ENCODE results near the gene ARHGAP12.

Gene ARHGAP12

DNA sequence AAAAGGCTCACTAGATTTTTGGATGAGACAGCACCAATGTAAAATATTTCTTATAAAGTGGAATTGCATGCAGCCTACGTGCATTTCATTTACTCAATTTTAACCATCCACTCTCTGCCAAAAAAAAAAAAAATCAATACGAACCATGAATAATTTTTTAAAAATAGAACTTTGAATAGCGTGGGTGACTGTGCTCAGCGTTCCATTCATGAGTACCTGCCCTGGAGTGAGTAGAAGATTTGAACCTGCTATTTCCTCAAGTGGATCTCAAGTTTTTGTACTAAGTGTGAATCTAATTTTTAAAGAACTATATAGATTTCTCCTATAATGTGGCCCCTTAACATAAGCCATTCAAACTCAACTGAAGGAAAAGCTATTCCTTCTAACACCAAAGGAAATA is 105.3 kb downstream of the ARHGAP12 start:
- DNase-seq (ENCODE audit: low read depth in 2 of 3, low spot score in 2 of 3) = no peak

DNA sequence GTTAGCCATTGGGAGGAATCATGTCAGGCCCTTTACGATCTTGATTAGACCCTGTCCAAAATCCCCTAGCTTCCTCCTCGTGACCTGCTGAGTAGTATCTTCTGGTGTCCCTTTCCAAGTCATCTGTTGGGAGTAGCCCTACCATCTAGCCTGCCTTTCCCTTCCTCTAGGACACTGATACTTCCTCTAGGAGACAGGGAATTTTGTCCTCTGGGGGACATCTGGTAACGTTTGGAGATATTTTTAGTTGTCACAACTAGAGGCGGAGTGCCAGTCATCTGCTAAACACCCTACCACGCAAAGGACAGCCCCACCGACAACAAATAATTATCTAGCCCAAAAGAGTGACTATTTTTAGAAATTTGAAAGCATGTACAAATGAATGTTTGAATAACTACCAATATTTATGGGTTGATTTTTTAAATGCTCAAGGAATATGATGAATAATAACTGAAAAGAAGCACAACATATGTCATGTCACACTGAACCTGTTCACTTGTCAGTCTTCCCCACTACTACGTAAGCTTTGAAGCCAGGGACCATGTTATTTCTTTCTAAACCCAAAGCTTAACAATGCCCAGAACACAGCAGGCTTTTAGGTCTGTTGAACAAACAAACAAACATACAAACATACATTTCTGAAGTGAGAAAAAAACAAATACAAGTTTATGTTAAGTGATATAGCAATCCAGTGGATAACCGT is 105.9 kb downstream of the ARHGAP12 start:
- no peak for DNase-seq (ENCODE audit: low read depth in 2 of 3, low spot score in 2 of 3)

DNA sequence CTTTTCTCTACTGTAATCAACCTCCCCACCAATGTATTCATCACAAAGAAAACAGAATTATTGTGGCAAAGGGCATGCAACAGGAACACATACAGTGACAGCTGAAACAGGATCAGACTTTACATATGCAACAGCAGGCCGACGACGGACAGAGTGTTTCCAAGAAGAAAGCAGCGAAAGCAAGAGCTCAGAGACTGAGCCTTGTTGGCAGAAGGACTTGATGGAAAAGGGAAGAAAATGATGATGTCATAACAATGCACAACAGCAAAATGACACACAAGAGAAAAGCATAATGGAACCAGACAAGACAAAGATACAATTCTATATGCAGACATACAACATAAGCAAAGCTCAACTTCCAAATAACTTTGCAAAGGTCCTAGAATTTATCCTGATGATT is 106.5 kb downstream of the ARHGAP12 start:
- no peak for DNase-seq (ENCODE audit: low read depth in 2 of 3, low spot score in 2 of 3)

DNA sequence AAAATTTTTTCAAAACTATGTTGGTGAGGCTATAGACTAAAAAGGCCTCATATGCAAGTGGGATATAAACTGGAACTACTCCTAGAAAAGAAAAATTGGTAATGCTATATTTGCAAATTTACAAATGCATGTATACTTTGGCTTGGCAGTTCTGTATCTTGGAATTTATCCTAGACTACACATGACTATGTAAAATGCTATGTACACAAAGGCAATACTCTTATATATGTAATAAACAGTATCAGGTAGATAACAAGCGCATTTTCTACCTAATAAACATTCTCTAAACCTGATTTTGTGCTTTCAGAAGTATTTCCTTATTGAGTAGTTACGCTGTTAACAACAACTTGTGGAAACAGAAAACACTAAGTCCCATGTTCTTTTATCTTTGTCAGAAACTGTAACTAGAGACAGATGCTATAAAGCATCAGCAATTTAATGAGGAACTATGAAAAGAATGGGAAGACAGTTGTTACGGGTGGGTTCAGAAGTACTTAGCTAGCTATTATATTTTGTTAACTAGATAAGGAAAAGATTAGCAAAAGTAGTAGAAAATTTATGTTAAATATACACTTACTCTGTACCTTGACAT is 107.8 kb downstream of the ARHGAP12 start:
- no peak for DNase-seq (ENCODE audit: low read depth in 2 of 3, low spot score in 2 of 3)

DNA sequence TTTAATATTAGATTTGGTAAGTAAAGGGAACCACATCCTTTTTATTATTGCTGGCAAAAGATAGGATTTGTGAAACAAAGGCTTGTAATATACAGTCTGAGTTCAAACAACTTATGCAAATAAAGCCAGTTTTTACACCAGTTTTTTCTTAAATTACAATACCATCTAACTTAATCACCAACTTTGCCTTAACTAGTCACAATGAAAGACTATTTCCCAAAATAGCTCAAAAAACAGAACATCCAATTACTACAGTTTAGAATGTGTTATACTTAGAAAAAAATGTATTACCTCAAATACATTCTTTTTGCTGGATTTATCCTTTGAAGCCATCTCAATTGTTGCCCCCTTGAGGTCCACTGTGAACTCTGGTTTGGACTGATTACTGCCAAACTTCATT is 108.5 kb downstream of the ARHGAP12 start:
- no peak for DNase-seq (ENCODE audit: low read depth in 2 of 3, low spot score in 2 of 3)

DNA sequence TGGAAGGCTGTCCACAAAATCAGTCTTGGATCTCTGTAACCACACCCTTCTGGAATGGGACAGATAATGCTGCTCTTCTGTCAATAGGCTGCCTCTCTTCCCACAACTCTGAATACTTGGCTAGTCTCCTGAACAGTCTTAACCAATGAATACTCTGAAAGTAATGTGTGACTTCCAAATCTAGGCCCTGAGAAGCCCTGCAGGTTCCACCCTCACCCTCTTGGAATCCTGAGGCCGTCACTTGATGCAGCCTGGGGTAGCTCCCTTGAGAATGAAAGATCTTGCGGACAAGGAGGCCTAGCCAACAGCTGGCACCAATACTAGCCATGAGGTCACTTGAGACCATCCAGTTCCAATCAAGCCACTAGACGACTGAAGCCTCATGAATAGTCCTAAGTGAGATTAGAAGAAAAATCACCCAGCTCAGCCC is 109.2 kb downstream of the ARHGAP12 start:
- no peak for DNase-seq (ENCODE audit: low read depth in 2 of 3, low spot score in 2 of 3)

DNA sequence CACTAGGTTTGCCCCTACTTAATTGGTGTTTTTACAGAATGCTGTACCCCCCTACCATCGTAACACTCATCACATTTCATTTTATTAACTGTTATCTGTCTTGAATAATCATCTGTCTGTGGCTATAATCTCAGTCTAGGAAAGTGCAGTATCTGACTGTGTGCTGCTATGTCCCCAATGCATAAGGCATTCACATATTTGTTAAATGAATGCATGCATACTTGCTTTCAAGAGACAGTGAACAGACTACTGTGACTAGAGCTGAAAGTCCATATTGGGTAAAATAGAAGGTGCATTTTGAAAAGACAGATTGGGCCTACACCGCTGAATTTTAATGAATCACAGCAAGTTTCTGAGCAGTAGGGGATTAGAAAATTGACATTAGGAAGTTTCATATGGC is 112.3 kb downstream of the ARHGAP12 start:
- DNase-seq (ENCODE audit: low read depth in 2 of 3, low spot score in 2 of 3) = no peak

DNA sequence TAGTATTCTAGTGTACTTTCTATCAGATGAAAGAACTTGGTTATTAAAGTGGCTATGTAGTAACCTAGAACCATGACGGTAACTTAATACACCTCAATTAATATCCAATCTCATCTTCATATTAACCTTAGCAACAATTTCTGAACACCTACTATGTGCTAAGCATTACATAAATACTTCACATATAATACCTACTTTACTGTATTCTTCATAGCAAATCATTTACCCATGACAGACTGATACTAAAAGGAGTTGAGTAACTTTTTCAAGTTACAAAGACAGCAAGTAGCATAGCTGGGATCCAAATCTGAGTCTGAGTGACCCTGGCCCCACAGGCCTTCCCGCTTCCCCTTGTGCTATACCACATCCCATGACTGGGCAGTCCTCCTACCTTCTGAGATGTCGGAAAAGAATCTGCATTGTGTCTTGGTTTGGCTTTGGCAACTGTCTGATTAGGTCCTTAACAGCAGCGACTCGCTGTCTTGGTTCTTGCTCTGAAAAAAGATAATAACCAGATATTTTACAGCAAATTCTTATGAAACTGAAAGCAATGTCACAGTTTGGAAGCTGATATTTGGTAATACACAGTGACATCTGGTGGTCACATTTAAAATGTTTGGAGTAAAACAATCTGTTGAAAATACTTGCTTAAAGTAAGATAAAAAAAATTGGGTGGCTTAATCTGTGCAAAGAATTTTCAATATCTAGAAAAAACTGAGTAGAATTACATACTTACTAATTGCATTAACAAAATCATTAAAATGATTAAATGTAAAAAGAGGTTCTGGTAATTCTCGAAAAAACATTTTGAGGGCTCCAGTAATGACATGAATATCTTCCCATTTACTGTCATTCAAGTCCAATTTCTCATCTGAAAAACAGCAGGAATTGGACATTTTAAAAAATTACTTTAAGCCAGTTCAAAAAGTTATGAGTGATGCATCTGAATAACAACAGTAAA is 120.1 kb downstream of the ARHGAP12 start:
- no peak for DNase-seq (ENCODE audit: low read depth in 2 of 3, low spot score in 2 of 3)

DNA sequence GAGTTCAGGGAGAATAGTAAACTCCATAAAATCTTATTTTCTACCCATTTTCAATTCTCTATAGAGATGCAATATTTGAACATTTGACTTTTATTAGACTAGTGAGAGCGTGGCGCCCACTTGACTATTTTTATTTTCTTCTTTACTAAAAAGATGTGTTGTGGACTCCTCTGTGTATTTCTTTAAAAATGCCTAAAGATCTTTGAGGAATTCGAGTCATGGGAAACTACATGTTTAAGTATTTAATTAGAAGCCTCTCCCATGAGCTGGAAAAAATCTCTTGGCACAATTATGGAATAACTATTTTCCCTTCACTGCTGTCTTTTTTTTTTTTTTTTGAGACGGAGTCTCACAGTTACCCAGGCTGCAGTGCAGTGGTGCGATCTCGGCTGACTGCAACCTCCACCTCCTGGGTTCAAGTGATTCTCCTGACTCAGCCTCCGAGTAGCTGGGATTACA is 124.2 kb downstream of the ARHGAP12 start:
- no peak for DNase-seq (ENCODE audit: low read depth in 2 of 3, low spot score in 2 of 3)

DNA sequence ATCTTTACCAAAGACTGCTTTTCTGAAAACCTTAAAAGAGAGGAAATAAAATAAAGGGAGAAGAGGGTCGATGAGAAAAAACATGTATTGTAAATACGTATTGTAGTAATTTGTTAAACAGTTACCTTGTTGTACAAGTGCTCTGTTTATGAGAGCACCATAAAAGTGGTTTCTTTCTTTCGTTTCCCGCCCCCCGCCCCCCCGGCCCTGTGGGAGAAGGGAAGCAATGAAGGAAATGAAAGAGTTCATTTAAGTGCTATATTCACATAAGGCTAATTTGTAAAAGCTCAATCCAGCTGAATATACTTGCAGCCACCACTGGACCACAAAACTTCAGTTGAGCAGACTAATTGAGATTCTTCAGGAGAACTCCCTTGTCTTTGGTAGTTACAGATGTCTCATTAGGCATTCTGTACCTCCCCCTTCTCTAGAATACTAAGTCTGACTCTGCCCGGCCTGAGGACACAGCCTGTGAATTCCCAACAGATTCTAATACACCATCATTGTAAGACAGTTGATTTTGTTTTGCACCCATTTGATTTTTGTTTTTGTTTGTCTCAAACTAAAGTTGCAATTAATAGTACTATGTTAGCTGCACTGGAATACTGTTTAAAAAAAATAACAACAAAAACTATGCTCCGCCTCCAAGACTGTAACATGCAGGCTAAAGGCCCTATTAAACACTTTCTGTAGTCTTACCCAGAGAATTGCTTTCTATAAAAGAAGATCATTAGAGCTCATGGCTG is 124.9 kb downstream of the ARHGAP12 start:
- no peak for DNase-seq (ENCODE audit: low read depth in 2 of 3, low spot score in 2 of 3)

DNA sequence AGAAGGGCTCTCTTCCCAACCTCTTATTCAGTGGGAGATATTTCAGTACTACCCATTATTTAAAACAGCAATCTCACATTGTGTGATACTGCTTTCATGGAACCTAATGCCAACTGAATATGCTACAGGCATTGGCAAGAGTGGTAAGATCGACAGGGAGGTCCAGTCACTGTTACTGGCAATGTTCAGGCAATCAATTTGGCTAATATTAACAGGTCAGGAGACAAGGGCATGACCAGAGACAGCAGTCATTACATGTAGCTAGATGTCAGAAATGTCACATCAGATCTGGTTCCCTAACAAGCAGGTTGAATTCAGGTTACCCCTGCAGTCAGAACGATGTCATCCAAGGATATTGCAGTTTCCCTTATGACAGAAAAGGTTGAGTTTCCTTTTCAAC is 129.4 kb downstream of the ARHGAP12 start:
- no peak for DNase-seq (ENCODE audit: low read depth in 2 of 3, low spot score in 2 of 3)

DNA sequence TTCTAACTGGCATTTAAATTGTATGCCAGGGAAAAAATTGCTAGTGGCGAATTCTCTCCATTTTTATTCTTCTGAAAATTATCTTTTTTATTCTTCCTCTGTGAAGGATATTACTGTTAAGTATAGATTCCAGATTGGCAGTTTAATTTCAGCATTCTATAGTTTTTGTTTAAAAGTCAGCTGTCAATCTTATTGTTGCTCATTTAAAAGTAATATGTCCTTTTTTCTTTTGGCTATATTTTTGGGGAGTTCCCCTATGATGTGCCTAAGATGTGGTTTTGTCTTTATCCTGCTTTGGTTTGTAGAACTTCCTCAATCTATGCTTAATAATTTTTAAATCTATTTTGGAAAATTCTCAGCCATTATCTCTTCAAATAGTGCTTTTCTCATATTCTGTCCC is 135.9 kb downstream of the ARHGAP12 start:
- DNase-seq (ENCODE audit: low read depth in 2 of 3, low spot score in 2 of 3) = no peak

DNA sequence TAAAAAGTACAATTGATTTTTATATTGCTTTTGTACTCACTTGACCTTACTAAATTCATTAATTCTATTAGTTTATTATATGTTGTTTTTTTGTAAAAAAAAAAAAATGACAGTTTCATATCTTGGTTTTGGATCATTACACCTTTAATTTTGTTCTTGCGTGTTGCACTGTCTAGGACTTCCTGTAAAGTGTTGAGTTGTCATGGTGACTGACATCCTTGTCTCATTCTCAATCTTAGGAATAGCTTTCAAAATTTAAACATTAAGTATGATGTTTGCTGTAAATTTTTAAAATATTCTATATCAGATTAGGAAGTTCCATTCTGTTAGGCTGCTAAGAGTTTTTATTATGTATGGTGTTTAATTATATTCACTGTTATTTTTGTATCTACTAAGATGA is 139.1 kb downstream of the ARHGAP12 start:
- no peak for DNase-seq (ENCODE audit: low read depth in 2 of 3, low spot score in 2 of 3)

DNA sequence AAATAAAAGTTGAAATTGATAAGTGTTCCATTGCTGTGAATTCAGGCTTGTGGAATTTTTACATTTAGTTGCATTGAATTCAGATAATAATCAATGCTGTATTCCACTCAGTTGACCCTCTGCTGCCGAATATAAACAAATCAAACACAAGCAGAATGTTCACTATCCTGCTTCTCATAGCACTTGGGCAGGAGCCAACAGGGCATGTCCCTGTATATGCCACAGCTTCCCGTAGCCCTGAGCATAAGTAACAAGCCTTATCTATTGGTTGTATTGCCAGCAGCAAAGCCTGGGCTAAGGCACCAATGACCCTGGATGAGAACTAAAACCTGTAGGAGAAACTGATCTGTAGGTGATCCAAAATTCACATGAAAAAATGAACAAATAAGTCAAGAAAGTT is 145.9 kb downstream of the ARHGAP12 start:
- DNase-seq (ENCODE audit: low read depth in 2 of 3, low spot score in 2 of 3) = no peak

DNA sequence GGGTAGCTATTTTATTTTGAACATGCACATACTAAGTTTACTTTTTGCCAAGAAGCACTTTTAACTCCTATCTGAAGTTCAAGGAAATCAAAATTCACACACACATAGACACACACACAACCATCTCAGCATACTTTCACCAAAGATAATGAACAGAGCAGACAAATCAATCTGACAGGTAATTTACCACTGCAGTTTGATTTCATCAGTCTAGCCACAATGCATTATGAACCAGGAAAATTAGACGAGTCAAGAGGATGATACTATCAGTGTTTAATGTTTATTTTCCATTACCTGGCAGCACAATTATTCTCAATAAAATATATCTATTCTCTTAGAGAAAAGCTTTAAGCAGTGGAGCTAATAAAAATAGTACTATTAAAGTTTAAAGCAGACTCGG is 147.9 kb downstream of the ARHGAP12 start:
- no peak for DNase-seq (ENCODE audit: low read depth in 2 of 3, low spot score in 2 of 3)

DNA sequence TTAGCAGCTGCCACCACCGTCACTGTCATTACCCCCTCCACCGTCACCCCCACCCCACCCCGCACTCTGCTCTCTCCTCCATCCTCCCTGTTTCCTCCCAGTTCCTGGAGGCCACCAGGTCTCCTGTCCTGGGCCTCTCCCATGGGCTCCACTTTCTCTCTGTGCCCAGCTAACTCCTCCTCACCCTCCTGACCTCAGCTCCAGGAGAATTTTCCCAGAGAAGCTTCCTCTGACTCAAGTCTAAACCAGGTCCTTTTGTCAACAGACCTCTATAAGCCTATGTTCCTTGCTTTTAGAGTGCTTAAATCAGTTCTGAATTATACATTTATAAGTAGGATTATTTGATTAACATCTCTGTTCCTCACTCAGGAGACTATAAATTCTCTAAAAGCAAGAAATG is 150.0 kb downstream of the ARHGAP12 start:
- DNase-seq (ENCODE audit: low read depth in 2 of 3, low spot score in 2 of 3) = no peak

DNA sequence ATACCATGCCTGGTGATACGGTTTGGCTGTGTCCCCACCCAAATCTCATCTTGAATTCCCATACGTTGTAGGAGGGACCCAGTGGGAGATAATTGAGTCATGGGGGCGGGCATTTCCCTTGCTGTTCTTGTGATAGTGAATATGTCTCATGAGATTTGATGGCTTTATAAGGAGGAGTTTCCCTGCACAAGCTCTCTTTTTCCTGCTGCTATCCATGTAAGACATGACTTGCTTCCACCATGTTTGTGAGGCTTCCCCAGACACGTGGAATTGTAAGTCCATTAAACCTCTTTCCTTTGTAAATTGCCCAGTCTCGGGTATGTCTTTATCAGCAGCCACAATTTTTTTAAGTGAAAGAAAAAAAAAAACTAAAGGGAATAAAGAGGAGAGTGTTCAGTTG is 152.5 kb downstream of the ARHGAP12 start:
- no peak for DNase-seq (ENCODE audit: low read depth in 2 of 3, low spot score in 2 of 3)

DNA sequence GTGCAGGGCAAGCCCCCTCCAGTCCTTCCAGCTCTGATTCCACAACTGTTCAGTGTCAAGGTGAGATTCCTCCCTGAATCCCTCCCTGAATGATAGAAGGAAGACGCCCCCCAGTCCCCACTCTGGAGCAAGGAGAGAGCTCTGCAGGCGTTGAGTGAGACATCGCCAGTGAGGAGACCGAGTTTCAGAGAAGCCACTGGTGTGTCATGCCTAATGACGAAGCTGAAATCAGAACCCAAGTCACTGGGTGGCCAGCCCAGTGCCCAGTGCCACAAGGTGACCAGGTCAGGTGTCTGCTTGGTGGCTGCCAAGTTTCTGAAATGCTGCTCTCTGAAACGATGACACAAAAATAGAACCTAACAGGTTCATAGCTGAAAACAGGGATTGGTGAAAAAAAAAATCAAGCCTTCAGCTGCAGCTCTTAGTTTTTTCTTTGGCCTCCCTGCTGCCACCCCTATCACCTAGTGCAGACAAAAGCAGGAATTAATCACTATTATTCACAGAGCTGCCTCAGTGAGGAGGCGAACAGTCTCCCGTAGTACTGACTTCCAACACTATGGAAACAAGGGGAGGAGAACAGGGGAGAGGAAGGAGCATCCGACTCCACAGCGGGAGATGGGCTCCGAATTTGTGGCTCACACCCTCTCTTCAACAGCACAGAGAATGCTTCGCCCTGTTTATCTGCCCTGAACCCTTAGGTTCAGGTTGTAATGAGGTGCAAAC is 153.5 kb downstream of the ARHGAP12 start:
- DNase-seq (ENCODE audit: low read depth in 2 of 3, low spot score in 2 of 3) = no peak

DNA sequence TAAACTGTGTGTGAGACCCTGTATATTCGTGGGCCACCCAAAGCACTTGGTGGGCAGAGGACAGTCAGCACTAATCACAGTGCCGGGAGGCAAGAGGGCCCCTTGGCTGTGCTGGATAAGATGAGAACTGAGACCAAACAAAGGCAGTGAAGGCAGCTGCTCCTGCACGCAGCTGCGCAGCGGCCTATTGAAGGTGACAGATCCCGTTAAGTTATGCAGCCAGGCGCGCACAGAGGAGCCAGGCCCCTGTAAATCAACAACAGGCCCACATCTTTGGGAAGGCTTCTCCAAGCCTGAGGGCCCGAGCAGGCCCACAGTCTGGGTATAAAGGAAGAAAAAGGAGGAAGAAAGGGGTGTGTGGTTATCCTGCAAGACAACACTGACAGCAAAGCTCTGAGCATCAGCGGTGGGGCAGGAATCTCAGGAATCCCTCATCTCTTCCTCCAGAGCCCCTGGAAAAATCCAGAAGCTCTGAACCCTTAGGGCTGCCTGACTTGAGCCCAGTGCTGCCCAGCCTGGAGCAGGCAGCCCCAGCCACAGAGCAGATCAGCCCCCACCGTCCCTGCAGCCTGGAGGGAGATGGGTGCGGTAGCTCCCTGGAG is 154.2 kb downstream of the ARHGAP12 start:
- no peak for DNase-seq (ENCODE audit: low read depth in 2 of 3, low spot score in 2 of 3)

DNA sequence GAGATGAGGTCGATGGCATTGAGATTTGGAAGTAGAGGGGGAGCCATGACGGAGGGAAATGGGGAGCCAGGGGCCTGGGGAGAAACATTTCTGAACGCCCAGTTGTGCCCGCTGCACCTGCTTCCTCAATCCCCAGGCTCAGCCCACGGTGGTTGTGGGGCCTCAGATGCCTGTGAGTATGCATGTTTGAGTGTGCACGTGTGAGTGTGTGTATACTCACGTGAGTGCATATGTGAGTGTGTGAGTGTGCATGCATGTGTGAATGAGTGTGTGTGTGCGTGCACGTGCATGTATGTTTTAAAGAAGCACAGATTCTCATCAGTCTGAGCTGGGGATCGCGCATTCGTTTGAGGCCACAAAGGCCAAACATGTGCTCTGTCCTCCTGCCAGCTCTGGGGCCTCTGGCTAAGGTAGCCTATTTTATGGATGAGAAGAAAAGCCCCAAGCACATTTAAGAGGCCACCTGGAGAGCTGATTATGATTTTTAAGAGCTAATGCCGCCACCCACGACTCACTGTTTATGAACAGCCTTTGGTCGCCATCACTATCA is 154.8 kb downstream of the ARHGAP12 start:
- DNase-seq (ENCODE audit: low read depth in 2 of 3, low spot score in 2 of 3) = no peak

Measured in activated CD8-positive, alpha-beta memory T cell treated with anti-CD3 and anti-CD28 coated beads for 48 hours (primary cell).